GM19452 (cell line): ENCODE measurements around the gene PPP1R3D.
"Not testable (repeated sequence)": the region's sequence is repeated elsewhere in the genome, so short reads cannot be mapped to it uniquely, and the experiment has no call there.

Source experiments
- ATAC-seq: cut with Tn5 transposase; IDR thresholded peaks from one replicate; pipeline ENCODE4 v1.9.1; 2021; ENCODE audit not compliant: unreplicated experiment

The PPP1R3D gene

DNA sequence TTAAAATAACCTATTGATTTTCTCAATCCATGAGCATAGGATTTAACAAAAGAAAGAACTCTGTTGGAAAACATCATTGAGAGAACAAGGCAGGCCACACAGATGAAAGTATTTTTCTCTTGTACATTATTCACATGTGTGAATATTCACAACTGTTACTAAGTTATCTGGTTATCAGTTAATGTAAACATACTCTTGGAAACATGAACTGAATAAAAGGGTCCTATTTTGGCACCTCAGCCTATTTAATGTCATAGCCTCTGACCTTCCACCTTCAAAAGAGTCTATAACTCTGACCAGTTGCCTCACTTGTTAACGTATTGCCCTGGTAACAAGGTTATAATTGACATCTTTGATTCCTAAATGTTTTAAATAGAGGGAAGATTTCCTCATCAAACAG lies 14.7 kb downstream of the PPP1R3D start:
- no peak for ATAC-seq

- ATAC-seq: no peak
Measured at GRCh38 chr20:59923514-59923913, 16.6 kb downstream of the PPP1R3D start.

DNA sequence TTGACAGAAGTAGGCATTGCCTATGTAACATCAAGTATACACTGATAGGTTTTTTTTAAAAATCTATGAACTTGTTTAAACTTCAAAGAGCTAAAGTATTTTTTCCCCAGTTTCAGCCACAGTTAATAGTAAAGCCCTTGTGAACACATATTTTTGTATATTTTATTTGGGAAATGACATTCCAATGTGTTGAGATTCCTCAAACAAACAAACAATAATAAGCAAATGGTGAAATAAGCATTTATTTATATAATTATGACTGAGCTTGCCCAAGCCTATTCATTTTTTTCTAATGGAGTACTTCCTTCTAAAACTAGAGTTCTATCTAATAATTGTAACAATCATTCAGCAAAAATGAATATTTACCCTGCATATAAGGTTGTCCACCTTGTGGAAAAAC lies 19.2 kb downstream of the PPP1R3D start:
- no peak for ATAC-seq

- ATAC-seq: no peak
Measured at GRCh38 chr20:59912609-59913008, 27.5 kb downstream of the PPP1R3D start.

- no peak for ATAC-seq
Measured at GRCh38 chr20:59911041-59911440, 29.1 kb downstream of the PPP1R3D start.

GRCh38 chr20:59908855-59909254 lies 31.2 kb downstream of the PPP1R3D start:
- no peak for ATAC-seq

- no peak for ATAC-seq
Measured at GRCh38 chr20:59903621-59904020, 36.5 kb downstream of the PPP1R3D start.

DNA sequence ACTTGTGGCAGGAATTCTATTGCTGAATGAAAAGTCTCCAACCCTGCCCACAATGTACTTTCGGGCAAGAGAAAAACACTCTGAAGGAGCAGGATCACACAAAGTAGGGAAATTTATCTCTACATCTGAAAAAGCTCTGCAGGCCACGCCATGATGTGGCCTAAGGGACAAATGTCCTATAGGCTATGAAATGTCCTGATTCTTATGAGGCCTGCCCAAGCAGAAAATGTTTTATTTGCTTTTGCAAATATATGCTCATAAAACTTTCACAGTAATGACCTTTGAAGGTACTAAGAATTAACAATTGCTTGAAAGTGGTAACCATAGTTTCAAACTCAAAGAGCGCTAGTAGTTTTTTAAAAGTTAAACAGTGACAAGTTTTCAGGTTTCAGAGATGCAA lies 37.6 kb downstream of the PPP1R3D start:
- no peak for ATAC-seq

DNA sequence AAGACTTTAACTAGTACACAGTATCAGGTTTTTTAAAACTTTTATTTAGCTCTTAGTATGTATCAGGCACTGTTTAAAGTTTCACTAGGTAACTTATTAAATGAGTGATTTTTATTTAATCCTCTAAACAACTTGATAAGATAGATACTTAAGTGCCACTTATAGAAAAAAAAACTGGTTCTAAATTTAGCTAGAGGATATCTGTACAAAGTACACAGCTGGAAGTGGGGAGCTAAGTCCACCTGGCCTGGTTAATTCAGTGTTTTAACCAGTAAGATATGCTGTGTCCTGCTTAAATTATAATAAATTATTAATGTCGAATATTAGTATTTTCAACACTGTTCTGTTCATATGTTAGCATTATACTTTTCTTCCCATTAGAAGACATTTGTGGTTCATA lies 44.2 kb downstream of the PPP1R3D start:
- no peak for ATAC-seq

GRCh38 chr20:59891581-59891980 lies 48.5 kb downstream of the PPP1R3D start:
- no peak for ATAC-seq

- ATAC-seq: not testable (repeated sequence)
Measured at GRCh38 chr20:59890035-59890434, 50.1 kb downstream of the PPP1R3D start.

DNA sequence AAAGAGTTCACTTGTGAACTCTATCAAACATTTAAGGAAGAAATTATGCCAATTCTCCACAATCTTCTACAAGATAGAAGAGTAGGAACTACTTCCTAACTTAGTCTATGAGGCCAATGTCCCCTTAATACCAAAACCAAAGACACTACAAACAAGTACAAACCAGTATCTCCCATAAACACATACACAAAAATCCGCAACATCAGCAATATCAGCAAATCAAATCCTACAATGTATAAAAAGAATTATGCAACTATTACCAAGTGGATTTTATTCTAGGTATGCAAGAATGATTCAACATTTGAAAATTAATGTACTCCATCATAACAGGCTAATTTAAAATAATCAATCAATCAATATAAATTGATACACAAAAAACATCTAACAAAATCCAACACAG lies 52.1 kb downstream of the PPP1R3D start:
- ATAC-seq: no peak
